NCI-H128 (cell line): Measurements from ENCODE around the gene ADAMTS10.
"Not testable (repeated sequence)": the region's sequence is repeated elsewhere in the genome, so short reads cannot be mapped to it uniquely, and the experiment has no call there.

ENCODE experiments used
- DNase-seq: peaks from one replicate; lab custom pipeline; 2025; ENCODE audit not compliant: unreplicated experiment; lab: John Stamatoyannopoulos, UW

Gene ADAMTS10

DNA sequence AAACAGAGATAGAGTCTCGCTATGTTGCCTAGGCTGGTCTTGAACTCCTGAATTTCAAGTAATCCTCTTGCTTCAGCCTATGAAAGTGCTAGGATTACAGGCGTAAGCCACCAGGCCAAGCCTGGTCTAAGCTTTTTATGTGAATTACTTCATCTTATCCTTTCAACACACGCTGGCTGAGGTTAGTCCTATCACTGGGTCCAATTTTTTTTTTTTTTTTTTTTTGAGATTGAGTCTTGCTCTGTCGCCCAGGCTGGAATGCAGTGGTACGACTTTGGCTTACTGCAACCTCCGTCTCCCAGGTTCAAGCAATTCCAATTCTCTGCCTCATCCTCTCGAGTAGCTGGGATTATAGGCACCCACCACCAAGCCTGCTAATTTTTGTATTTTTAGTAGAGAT is 43.7 kb downstream of the ADAMTS10 start:
- DNase-seq, result no peak

DNA sequence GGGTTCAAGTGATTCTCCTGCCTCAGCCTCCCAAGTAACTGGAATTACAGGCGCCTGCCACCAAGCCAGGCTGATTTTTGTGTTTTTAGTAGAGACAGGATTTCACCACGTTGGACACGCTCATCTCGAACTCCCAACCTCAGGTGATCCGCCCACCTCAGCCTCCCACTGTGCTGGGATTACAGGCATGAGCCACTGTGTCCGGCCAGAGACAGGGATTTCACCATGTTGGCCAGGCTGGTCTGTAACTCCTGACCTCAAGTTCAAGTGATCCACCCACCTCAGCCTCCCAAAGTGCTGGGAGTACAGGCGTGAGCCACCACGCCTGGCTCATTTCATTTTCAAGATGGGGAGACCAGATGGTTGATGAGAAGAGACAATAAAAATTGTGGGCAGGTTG is 45.6 kb downstream of the ADAMTS10 start:
- not testable (repeated sequence) for DNase-seq

DNA sequence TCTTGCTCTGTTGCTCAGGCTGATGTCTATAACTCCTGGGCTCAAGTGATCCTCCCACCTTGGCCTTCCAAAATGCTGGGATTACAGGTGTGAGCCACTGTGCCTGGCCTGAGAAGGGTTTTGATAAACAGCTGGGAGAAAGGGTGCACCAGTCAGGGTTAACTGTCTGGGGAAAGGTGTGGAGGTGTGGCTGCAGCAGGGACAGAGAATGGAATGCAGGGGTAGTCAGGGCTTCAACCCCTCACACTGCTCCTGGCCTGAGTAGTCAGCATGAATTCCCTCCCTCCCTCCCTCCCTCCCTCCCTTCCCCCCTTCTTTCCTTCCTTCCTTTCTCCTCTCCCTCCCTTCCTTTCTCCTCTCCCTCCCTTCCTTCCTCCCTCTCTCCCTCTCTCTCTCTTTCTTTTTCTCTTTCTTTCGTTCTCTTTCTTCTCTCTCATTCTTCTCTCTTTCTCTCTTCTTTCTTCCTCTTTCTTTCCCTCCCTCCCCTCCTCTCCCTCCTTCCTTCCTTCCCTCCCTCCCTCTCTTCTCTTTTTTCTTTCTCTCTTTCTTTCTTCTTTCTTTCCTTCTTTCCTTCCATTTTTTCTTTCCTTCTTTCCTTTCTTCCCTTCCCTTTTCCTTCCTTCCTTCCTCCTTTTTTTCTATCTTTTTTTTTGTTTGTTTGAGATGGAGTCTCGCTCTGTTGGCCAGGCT is 49.3 kb downstream of the ADAMTS10 start:
- DNase-seq, result no peak

DNA sequence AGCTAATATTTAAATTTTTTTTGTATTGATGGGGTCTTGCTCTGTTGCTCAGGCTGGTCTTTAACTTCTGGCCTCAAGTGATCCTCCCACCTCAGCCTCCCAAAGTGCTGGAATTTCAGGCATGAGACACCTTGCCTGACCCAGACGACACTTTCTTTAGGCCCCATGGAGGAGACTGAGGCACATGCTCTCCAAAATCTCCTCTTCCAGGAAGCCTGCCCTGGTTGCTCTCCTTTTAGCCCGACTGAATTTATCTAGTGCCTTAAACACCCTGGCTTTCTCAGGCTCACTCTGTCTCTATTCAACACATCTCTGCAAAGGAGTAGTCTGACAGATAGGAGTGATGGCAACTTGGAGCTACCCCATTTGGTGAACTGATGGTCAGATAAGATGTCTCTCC is 52.2 kb downstream of the ADAMTS10 start:
- DNase-seq, result no peak

DNA sequence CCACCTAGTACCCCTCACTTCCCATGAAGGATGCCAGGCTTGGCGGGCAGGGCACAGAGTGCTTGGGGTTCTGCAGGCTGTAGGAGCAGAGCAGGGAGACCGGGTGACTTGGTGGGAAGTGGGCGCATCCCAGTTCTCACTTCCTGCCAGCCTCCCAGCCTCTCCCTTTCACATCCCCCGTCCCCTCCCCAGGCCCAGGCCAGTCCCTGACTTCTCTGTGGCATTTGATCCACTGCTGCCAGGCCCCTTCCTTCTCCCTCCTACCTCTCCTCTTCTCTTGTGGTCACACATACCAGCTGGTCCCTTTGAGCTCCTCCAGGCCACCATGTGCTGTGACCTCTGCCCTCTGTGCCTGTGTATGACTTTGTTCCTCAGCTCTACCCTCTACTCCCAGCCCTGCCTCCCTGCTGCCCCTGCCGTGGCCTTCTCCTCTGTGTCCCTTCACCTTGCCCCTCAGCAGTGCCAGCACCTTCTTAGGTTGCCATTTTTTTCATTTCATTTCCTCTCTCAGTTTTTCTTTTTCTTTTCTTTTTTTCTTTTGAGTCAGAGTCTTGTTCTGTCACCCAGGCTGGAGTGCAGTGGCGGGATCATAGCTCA is 52.8 kb downstream of the ADAMTS10 start:
- DNase-seq, result no peak

DNA sequence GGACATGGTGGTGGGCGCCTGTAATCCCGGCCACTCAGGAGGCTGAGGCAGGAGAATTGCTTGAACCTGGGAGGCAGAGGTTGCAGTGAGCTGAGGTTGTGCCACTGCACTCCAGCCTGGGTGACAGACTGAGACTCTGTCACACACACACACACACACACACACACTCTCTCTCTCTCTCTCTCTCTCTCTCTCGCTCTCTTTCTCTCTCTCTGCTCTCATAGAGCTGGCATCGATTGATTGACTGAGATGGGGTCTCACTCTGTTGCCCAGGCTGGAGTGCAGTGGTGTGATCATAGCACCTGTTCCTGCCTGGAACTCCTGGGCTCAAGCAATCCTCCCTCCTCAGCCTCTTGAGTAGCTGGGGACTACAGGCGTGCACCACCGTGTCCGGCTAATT is 56.8 kb downstream of the ADAMTS10 start:
- not testable (repeated sequence) for DNase-seq

DNA sequence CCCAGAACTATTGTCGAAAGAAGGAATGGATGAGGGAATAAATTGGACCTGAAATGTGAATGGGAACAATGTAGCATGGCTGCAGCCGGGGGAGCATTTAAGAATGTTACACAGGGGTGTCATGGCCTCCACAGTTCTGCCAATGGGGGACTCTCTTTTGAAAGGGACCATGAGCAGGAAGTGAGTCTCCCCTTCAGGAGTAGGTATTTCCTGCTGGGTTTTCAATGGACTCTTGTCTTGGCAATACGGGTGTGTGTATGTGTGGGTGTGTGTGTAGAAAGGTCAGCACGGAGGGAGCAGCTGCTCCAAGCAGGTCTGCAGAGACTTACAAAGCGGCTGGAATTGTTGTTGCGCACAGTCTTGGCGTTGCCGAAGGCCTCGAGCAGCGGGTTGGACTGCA is 57.7 kb downstream of the ADAMTS10 start:
- DNase-seq, result no peak

DNA sequence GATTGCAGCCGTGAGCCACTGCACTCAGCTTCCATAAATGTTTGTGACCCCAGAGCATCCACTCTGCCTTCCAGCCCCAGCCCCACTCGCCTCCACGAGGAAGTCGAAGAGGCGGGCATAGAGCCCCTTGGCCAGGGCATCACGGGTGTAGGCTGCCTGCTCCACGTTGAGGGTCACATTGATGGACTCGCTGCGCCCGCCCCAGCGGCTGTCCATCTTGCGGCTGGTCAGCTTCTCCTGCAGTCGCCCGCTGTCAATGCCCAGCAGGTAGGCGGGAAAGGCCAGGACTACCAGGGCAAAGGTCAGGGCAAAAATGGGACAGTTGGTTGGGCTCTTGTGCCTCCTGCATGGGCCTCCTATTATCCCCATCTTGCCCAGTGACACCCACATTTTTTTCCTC is 60.4 kb downstream of the ADAMTS10 start:
- no peak for DNase-seq

DNA sequence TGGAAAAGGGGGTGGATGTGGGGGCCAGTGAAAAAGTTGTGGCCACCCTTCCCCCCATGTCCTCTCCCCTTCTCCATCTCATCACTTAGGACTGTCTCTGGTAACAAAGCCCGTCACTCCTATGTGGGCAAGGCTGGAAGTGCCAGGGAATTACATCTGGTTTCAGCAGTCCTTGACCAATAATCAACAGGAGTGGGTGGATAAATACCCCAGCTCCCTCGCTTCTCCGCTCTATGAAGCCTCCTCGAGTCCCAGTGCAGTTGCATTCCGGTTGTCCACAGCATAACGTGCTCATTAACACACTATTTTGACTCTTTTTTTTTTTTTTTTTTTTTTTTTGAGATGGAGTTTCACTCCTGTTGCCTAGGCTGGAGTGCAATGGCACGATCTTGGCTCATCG is 64.8 kb downstream of the ADAMTS10 start:
- DNase-seq, result no peak

DNA sequence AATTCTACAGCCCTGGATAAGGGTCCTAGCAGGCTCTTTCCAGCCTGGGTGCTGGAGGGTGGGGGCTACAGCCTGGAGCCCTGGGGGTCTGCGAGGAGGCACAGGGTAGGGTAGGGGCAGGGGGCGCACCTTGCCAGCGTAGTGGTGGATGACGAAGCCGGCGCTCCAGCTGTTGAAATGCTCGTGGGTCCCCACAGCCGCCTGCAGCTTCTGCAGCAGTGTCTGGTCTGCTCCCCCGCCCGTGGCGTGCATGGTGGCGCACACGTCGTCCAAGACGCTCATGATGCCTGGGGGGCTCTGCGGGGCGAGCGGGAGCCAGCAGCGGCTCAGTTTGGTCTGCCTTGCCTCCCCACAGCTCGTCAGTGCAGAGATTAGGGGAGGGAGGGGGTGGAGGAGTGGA is 66.3 kb downstream of the ADAMTS10 start:
- DNase-seq, result no peak

DNA sequence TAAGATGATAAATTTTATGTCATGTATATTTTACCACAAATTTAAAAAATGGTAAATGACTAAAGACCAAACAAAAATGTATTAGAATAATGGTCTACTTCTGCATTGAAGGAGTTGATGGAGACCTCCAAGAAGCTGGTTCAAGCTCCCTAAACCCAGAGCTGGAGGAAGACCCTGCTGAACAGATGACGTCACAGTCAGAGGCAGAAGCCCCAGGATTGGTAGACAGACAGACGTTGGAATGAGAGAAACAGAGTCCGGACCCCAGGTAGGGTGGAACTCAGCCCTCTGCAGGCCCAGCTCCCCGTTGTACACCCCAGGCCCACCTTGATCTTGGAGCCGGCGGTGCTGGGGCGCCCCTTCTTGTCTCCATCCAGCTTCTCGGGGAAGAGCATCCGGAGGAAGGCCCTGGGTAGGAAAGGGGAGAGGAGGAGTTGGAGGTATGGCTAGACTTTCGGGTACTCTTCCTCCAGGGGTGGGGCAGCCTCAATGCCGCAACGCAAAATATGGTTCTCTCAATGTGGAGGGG is 70.8 kb downstream of the ADAMTS10 start:
- no peak for DNase-seq

DNA sequence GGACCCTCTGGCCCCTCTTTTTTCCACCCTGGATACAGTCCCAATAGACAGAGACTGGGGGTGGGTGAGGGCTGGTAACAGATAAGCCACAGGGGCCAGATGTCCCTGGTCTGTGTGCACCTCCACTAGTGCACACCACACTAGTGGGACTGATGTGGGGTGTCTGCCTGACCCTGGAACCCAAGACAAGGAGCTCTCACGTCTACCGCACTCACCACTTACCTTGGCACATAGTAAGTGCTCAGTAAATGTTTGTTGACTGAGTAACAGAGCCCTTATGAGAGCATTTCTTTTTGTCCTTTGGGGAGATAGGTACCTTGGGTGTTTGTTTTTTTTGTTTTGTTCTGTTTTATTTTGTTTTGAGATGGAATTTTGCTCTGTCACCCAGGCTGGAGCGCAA is 73.4 kb downstream of the ADAMTS10 start:
- no peak for DNase-seq

DNA sequence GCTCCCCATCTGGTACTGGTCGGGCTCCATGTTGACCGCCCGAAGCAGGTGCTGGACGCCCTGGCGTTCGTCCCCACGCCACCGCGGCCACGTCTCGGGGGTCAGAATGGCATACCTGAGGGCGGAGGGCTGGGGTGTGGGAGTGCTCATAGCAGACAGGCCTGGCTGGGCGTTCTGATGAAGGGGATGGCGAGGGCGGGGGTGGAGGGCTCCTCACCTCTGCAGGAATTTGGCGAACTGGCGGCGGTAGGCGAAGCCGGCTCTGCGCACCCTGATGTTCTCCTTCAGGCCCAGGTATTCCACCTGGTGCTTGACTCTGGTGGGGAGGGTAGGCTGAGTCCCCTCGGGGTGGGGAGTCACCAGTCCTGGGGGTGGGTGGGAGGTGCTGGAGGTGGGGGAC is 74.2 kb downstream of the ADAMTS10 start:
- DNase-seq, result no peak

DNA sequence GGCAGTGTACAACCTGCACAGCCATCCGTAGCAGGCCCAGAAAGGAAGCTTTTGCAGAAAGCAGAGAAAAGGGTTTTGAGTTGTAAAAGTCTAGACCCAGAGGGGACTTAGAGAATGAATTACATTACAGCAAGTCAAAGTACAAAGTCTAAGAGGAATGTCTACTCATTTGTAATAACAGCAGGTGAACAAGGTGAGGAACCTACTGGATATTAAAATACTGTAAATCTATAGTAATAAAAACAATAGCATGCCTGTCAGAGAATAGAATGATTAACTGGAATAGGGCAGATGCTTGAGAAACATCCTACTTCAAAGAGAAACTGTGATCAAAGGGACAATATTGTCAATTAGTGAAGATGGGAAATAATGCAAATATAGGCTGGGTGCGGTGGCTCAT is 78.3 kb downstream of the ADAMTS10 start:
- no peak for DNase-seq

DNA sequence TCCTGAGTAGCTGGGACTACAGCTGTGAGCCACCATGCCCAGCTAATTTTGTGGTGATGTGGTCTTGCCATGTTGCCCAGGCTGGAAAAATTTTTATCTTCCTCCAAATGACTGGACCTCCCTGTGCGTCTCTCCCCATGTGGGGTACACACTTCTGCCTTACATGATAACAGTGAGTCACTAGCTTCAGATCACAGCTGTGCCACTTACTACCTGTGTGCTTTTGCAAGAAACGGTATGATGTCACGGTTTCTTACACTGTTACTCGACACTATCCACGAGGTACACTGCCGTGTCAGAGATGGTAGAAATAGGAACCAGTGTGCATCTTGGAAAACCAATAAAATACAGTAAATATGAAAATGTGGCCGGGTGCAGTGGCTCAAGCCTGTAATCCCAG is 79.0 kb downstream of the ADAMTS10 start:
- no peak for DNase-seq
